NCI-H128 (cell line): ENCODE data around the gene ZNF320.
"Not testable (repeated sequence)": the region's sequence is repeated elsewhere in the genome, so short reads cannot be mapped to it uniquely, and the experiment has no call there.

ENCODE experiments used
- DNase-seq: peaks from one replicate; lab custom pipeline; 2025; ENCODE audit not compliant: unreplicated experiment; lab: John Stamatoyannopoulos, UW

Gene ZNF320

GRCh38 chr19:52897138-52897935 is at the start of gene ZNF320:
Gene ZNF320 (minus strand): TSS chr19:52897635. CDS start chr19:52890255, 7,380 bp downstream.
- peak; percentile 89 for DNase-seq

- DNase-seq = no peak
Measured at GRCh38 chr19:52946322-52947310, 49.2 kb upstream of the ZNF320 start.

GRCh38 chr19:52945652-52946321 is 48.4 kb upstream of the ZNF320 start:
- no peak for DNase-seq

GRCh38 chr19:52944703-52945493 is 47.5 kb upstream of the ZNF320 start:
- not testable (repeated sequence) for DNase-seq

- no peak for DNase-seq
Measured at GRCh38 chr19:52943884-52944643, 46.6 kb upstream of the ZNF320 start.

GRCh38 chr19:52943134-52943883 is 45.9 kb upstream of the ZNF320 start:
- DNase-seq = no peak

- DNase-seq = peak; percentile 38
Measured at GRCh38 chr19:52942386-52943133, 45.1 kb upstream of the ZNF320 start.

GRCh38 chr19:52941941-52942385 is 44.5 kb upstream of the ZNF320 start:
- DNase-seq = no peak

- not testable (repeated sequence) for DNase-seq
Measured at GRCh38 chr19:52941523-52941922, 44.1 kb upstream of the ZNF320 start.

- DNase-seq = not testable (repeated sequence)
Measured at GRCh38 chr19:52940905-52941304, 43.5 kb upstream of the ZNF320 start.

GRCh38 chr19:52938761-52939160 is 41.3 kb upstream of the ZNF320 start:
- no peak for DNase-seq

GRCh38 chr19:52936954-52937325 is 39.5 kb upstream of the ZNF320 start:
- DNase-seq = no peak

- no peak for DNase-seq
Measured at GRCh38 chr19:52936151-52936953, 38.9 kb upstream of the ZNF320 start.

- DNase-seq = no peak
Measured at GRCh38 chr19:52935434-52935833, 38.0 kb upstream of the ZNF320 start.

GRCh38 chr19:52924641-52925040 is 27.2 kb upstream of the ZNF320 start:
- not testable (repeated sequence) for DNase-seq

- DNase-seq = no peak
Measured at GRCh38 chr19:52923778-52924593, 26.6 kb upstream of the ZNF320 start.
